ENCODE results near the gene FOXA1. TPM values are rescaled to one million over a fixed set of nuclear protein-coding genes. Genes with fewer than 3 reads are reported as not detected.

The FOXA1 gene
- total and polyA plus RNA-seq, 9 of the 15 experiments (the other 6 are each of a cell fraction or from before 2014, with no cell fraction given), result 0.20 to 3.0 (median 1.3) TPM

- H3K4me2 ChIP-seq (ENCODE audit: insufficient read depth, low read length), result no peak overlapping the region
- FAIRE-seq, result no peak
- no peaks in the 10 kb centered on the region for H3K36me3 ChIP-seq (ENCODE audit: control insufficient read depth, insufficient read depth, low read length)
- WGBS (ENCODE audit: insufficient coverage, low coverage, missing lambda C conversion rate), result 22% methylated on average over 3 of the region's 4 CpGs
- H4K20me1 ChIP-seq (replicated peaks; ENCODE audit: control insufficient read depth, insufficient read depth, low read length), result no peaks in the 10 kb centered on the region
- BruUV-seq (replicated peaks), result no TSS peak
- no peaks in the 10 kb centered on the region for H3K79me2 ChIP-seq (ENCODE audit: control insufficient read depth, insufficient read depth, low read length)
- DNase-seq (ENCODE audit: extremely low read depth in 1 of 4, low spot score in 3 of 4), result no peak
- no peaks in the 10 kb centered on the region for H3K9me1 ChIP-seq (ENCODE audit: control insufficient read depth, insufficient read depth, low read length)
- H2AFZ ChIP-seq (ENCODE audit: low read depth, low read length), result no peak overlapping the region
- TF ChIP-seq STAT5B (CRISPR knock-in tag; IDR thresholded peaks at IDR 0.05), result no peak
- no peak for TF ChIP-seq GATA2 (CRISPR knock-in tag; IDR thresholded peaks at IDR 0.05)
- no peak for TF ChIP-seq MLLT1 (IDR thresholded peaks at IDR 0.05)
- in situ Hi-C loops (cut with MboI), result no loop called here
- no peaks in the 10 kb centered on the region for H3K4me1 ChIP-seq (replicated peaks in 1 of 2; ENCODE audit: control insufficient read depth in 2 of 2, insufficient read depth in 2 of 2, low read length in 2 of 2)
- no peaks in the 10 kb centered on the region for H3K9me3 ChIP-seq (replicated peaks; ENCODE audit: control insufficient read depth, insufficient read depth, low read depth, low read length)
- no peaks in the 10 kb centered on the region for H3K27me3 ChIP-seq (ENCODE audit: control insufficient read depth in 2 of 2, insufficient read depth in 2 of 2, low read length in 2 of 2)
- no peak overlapping the region for H3K9ac ChIP-seq (ENCODE audit: insufficient read depth in 1 of 2, low read depth in 2 of 2, low read length in 2 of 2)
- POLR2A ChIA-PET, result no interaction called here
- no peak for ATAC-seq
- H3K4me3 ChIP-seq, result no peak overlapping the region
- CTCF ChIA-PET (ENCODE audit: low intra/inter-chr PET ratio), result no interaction called here
- H3K27ac ChIP-seq (ENCODE audit: extremely low read depth, low read depth, low read length), result no peak overlapping the region
- intact Hi-C loops (cut with micrococcal nuclease), result no loop called here
Measured at GRCh38 chr14:37571391-37571790, 23.7 kb downstream of the FOXA1 start.

GRCh38 chr14:37569729-37570128 is 25.3 kb downstream of the FOXA1 start:
- no peak for ATAC-seq
- H3K9me3 ChIP-seq (replicated peaks; ENCODE audit: control insufficient read depth, insufficient read depth, low read depth, low read length), result no peaks in the 10 kb centered on the region
- no peak for DNase-seq (ENCODE audit: extremely low read depth in 1 of 4, low spot score in 3 of 4)
- no peak overlapping the region for H3K27ac ChIP-seq (ENCODE audit: extremely low read depth, low read depth, low read length)
- no TSS peak for BruUV-seq (replicated peaks)
- H3K9me1 ChIP-seq (ENCODE audit: control insufficient read depth, insufficient read depth, low read length), result no peaks in the 10 kb centered on the region
- no peak overlapping the region for H3K4me3 ChIP-seq
- no peaks in the 10 kb centered on the region for H3K36me3 ChIP-seq (ENCODE audit: control insufficient read depth, insufficient read depth, low read length)
- H2AFZ ChIP-seq (ENCODE audit: low read depth, low read length), result no peak overlapping the region
- no peak for FAIRE-seq
- H3K4me2 ChIP-seq (ENCODE audit: insufficient read depth, low read length), result no peak overlapping the region
- no peaks in the 10 kb centered on the region for H3K27me3 ChIP-seq (ENCODE audit: control insufficient read depth in 2 of 2, insufficient read depth in 2 of 2, low read length in 2 of 2)
- ChIA-PET POLR2A (no interaction called here), CTCF (ENCODE audit: low intra/inter-chr PET ratio) (interaction anchor here (0.6 kb wide), 1 partner anchor 323 kb away, joined by 11 read pairs; no protein-coding TSS in a partner anchor)
- H3K9ac ChIP-seq (ENCODE audit: insufficient read depth in 1 of 2, low read depth in 2 of 2, low read length in 2 of 2), result no peak overlapping the region
- H3K4me1 ChIP-seq (replicated peaks in 1 of 2; ENCODE audit: control insufficient read depth in 2 of 2, insufficient read depth in 2 of 2, low read length in 2 of 2), result no peaks in the 10 kb centered on the region
- WGBS (ENCODE audit: insufficient coverage, low coverage, missing lambda C conversion rate), result 3% methylated on average over 3 of the region's 7 CpGs
- intact Hi-C loops (cut with micrococcal nuclease), result no loop called here
- no peaks in the 10 kb centered on the region for H4K20me1 ChIP-seq (replicated peaks; ENCODE audit: control insufficient read depth, insufficient read depth, low read length)
- no peaks in the 10 kb centered on the region for H3K79me2 ChIP-seq (ENCODE audit: control insufficient read depth, insufficient read depth, low read length)
- in situ Hi-C loops (cut with MboI), result no loop called here
- TF ChIP-seq HSF4 (CRISPR knock-in tag; IDR thresholded peaks at IDR 0.05; ENCODE audit: borderline replicate concordance) (no peak), KLF6 (CRISPR knock-in tag; IDR thresholded peaks at IDR 0.05; ENCODE audit: borderline replicate concordance) (no peak), RREB1 (CRISPR knock-in tag; IDR thresholded peaks at IDR 0.05) (no peak), CHD1 (IDR thresholded peaks at IDR 0.05; ENCODE audit: low read length) (no peak), PTRF (tag; IDR thresholded peaks at IDR 0.05) (no peak), RFX5 (IDR thresholded peaks at IDR 0.05; ENCODE audit: low read depth, low read length) (no peak), NFIC (IDR thresholded peaks at IDR 0.05) (no peak), ZC3H8 (IDR thresholded peaks at IDR 0.05) (no peak)
